Endodermal cell (in vitro differentiated cells): ENCODE measurements around the gene PPM1L. TPM values are rescaled to one million over a fixed set of nuclear protein-coding genes. Genes with fewer than 3 reads are reported as not detected.

ENCODE experiments used
- DNase-seq: peaks from one replicate; pipeline ENCODE4 v3.0.0-alpha.2; 2017
- H3K27ac ChIP-seq: 2 replicates; pipeline ENCODE4 v1.5.1; 2013; ENCODE audit warnings: mild to moderate bottlenecking, low read depth, low read length, moderate library complexity
- H3K27me3 ChIP-seq: 2 replicates; pipeline ENCODE4 v1.6.1; 2013; ENCODE audit warnings: mild to moderate bottlenecking, low read length, moderate library complexity; ENCODE audit not compliant: insufficient read depth, control insufficient read depth, poor library complexity, severe bottlenecking
- H3K36me3 ChIP-seq: 2 replicates; pipeline ENCODE4 v1.7.0; 2013; ENCODE audit warnings: mild to moderate bottlenecking, low read length, moderate library complexity; ENCODE audit not compliant: control insufficient read depth, insufficient read depth
- H3K4me1 ChIP-seq: one replicate; pipeline ENCODE4 v1.7.0; 2013; ENCODE audit warnings: low read length; ENCODE audit not compliant: control insufficient read depth, insufficient read depth
- H3K4me3 ChIP-seq: 2 replicates; pipeline ENCODE4 v1.5.1; 2013; ENCODE audit warnings: mild to moderate bottlenecking, low read length, moderate library complexity
- H3K9ac ChIP-seq: 2 replicates; pipeline ENCODE4 v1.6.1; 2013; ENCODE audit warnings: mild to moderate bottlenecking, low read length, moderate library complexity; ENCODE audit not compliant: poor library complexity, severe bottlenecking; ENCODE audit errors: extremely low read depth
- H3K9me3 ChIP-seq: 2 replicates; pipeline ENCODE4 v1.6.1; 2013; ENCODE audit warnings: mild to moderate bottlenecking, low read length, moderate library complexity; ENCODE audit not compliant: control insufficient read depth
- H3K27ac Mint-ChIP-seq: 2 replicates; pipeline ENCODE4 v1.8.0; 2020; ENCODE audit warnings: mixed read lengths
- H3K27me3 Mint-ChIP-seq: 2 replicates; pipeline ENCODE4 v1.8.0; 2021; ENCODE audit warnings: mild to moderate bottlenecking, mixed read lengths; ENCODE audit not compliant: insufficient read depth
- H3K36me3 Mint-ChIP-seq: 2 replicates; pipeline ENCODE4 v1.8.0; 2020; ENCODE audit warnings: low read depth, mixed read lengths
- H3K4me1 Mint-ChIP-seq: 2 replicates; pipeline ENCODE4 v1.8.0; 2020; ENCODE audit warnings: mixed read lengths
- H3K4me3 Mint-ChIP-seq: 2 replicates; pipeline ENCODE4 v1.8.0; 2020; ENCODE audit warnings: mild to moderate bottlenecking, moderate library complexity, mixed read lengths
- H3K9me3 Mint-ChIP-seq: 2 replicates; pipeline ENCODE4 v1.8.0; 2020; ENCODE audit warnings: mild to moderate bottlenecking, mixed read lengths
- WGBS, 2 experiments: methylation state at CpG; one replicate each; pipeline versions ENCODE4 v1.1.5 to v1.1.7; 2013; ENCODE audit warnings: missing lambda C conversion rate in 2 of 2, mixed read lengths in 1 of 2; ENCODE audit not compliant: insufficient coverage in 1 of 2, insufficient read length in 1 of 2; 5-methylcytosine and 5-hydroxymethylcytosine counted together
- total RNA-seq, 2 donors: library from RNA; stranded (reverse); fragmentation: NEBNext Ultra II Directional in 1 of 2; extraction: Animal tissue kit (Norgen Biotek cat#: 25700) in 1 of 2; gene quantifications; 2 replicates in 1 of 2; 3 replicates in 1 of 2; pipeline ENCODE4 v1.2.1, GENCODE V29; 2021
- TF ChIP-seq, protein P1 (sequence below): fragments of 200-600 bp; sonication (generic); conservative IDR thresholded peaks from 2 replicates; pipeline ENCODE4 v1.5.0; 2021; ENCODE audit warnings: antibody characterized with exemption, mild to moderate bottlenecking

PPM1L gene
- total RNA-seq, 2 donors from 2014 or later = 1.6 to 3.3 TPM

DNA sequence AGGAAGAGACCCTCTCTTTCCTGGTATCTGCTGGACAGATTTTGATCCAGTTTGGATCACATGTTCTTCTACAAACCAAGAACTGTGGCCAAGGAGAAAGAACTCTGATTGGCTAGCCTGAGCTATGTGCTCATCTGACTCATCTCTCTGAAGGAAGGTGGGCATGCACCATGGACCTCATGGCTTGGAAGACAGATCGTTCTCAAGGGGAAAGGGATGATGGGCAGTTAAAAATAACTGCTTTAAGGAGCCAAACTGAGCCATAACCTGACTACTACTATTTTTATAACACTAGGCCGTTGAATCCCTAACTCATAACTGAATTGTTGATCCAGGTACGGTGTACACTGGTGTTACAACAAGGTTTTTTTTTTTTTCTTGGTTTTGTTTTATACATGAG is 236.7 kb downstream of the PPM1L start:
- Histone ChIP-seq H3K9me3 (no peaks in the 10 kb centered on the region), H3K9ac (no peak overlapping the region), H3K27me3 (no peaks in the 10 kb centered on the region), H3K4me3 (no peak overlapping the region), H3K27ac (no peak overlapping the region), H3K4me1 (peaks cover 5% of the 10 kb centered on the region), H3K36me3 (no peaks in the 10 kb centered on the region)
- no peak overlapping the region for H3K4me3 Mint-ChIP-seq
- H3K4me1 Mint-ChIP-seq = peaks cover 3% of the 10 kb centered on the region
- H3K27me3 Mint-ChIP-seq = no peaks in the 10 kb centered on the region
- no peak overlapping the region for H3K27ac Mint-ChIP-seq
- no peak for DNase-seq
- H3K36me3 Mint-ChIP-seq = no peaks in the 10 kb centered on the region
- TF ChIP-seq, protein P1, sequence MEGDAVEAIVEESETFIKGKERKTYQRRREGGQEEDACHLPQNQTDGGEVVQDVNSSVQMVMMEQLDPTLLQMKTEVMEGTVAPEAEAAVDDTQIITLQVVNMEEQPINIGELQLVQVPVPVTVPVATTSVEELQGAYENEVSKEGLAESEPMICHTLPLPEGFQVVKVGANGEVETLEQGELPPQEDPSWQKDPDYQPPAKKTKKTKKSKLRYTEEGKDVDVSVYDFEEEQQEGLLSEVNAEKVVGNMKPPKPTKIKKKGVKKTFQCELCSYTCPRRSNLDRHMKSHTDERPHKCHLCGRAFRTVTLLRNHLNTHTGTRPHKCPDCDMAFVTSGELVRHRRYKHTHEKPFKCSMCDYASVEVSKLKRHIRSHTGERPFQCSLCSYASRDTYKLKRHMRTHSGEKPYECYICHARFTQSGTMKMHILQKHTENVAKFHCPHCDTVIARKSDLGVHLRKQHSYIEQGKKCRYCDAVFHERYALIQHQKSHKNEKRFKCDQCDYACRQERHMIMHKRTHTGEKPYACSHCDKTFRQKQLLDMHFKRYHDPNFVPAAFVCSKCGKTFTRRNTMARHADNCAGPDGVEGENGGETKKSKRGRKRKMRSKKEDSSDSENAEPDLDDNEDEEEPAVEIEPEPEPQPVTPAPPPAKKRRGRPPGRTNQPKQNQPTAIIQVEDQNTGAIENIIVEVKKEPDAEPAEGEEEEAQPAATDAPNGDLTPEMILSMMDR = no peak
- WGBS, 2 experiments = 92 to 100% methylated on average over 2 to 3 of the region's 3 CpGs
- H3K9me3 Mint-ChIP-seq = peaks cover 4% of the 10 kb centered on the region

DNA sequence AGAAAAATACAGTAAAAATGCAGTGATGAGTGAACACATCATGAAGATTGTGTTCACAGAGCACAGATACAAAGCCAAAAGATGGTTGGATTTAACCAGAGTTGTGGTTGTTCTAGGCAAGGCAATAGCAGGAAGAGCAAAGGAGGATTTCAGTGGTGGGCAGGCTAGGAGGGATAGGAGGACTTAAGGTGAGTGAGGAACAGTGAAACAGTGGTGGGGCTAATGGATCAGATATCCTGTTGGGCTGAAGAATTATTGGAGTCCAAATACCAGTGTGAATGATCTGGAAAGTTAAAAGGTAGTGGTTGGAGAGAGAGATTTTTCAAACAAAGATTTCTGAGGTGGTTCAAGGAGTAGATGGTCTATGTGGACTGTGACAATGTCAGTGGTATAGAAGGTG is 240.8 kb downstream of the PPM1L start:
- Mint-ChIP-seq H3K27me3 (no peaks in the 10 kb centered on the region), H3K4me3 (no peak overlapping the region), H3K36me3 (no peaks in the 10 kb centered on the region), H3K9me3 (peaks cover 4% of the 10 kb centered on the region), H3K27ac (no peak overlapping the region), H3K4me1 (no peaks in the 10 kb centered on the region)
- Histone ChIP-seq H3K36me3 (no peaks in the 10 kb centered on the region), H3K27ac (no peak overlapping the region), H3K27me3 (no peaks in the 10 kb centered on the region), H3K4me1 (no peaks in the 10 kb centered on the region), H3K9ac (no peak overlapping the region), H3K4me3 (no peak overlapping the region), H3K9me3 (no peaks in the 10 kb centered on the region)
- TF ChIP-seq, protein P1 = no peak
- DNase-seq = no peak

DNA sequence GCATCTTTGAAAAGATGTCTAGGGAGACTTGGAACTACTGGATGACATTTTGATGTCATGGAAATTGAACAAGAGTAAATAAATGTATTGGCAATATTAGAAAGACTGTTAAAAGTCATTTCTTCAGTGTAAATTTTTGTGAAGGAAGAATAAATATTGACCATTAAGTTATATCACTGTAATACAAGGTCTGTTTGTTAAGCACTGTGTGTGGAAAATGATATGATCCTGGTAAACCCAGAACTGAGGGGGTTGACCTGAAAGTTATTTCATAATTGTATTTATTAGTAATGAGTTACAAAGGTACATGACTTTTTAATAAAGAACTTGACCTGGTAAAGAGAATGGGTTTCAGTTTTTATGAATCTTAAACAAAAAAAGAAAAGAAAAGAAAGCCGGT is 242.6 kb downstream of the PPM1L start:
- WGBS, 2 experiments = 81 to 86% methylated on average over 1 of the region's 1 CpG
- TF ChIP-seq, protein P1 = no peak
- H3K9me3 Mint-ChIP-seq = peaks cover 4% of the 10 kb centered on the region
- Histone ChIP-seq H3K36me3 (no peaks in the 10 kb centered on the region), H3K9ac (no peak overlapping the region), H3K27ac (no peak overlapping the region), H3K27me3 (no peaks in the 10 kb centered on the region), H3K4me3 (no peak overlapping the region), H3K4me1 (no peaks in the 10 kb centered on the region), H3K9me3 (no peaks in the 10 kb centered on the region)
- H3K27ac Mint-ChIP-seq = no peak overlapping the region
- H3K4me3 Mint-ChIP-seq = no peak overlapping the region
- H3K27me3 Mint-ChIP-seq = no peaks in the 10 kb centered on the region
- DNase-seq = no peak
- no peaks in the 10 kb centered on the region for H3K4me1 Mint-ChIP-seq
- H3K36me3 Mint-ChIP-seq = no peaks in the 10 kb centered on the region
